A673 (cell line): ENCODE results near the gene EIF2B5. TPM values are rescaled to one million over a fixed set of nuclear protein-coding genes. Genes with fewer than 3 reads are reported as not detected.

ENCODE experiments used
- BruUV-seq: library from RNA; stranded (reverse); fragments of 400-500 nt; replicated peaks from 2 replicates; lab custom pipeline; 2021; lab: Mats Ljungman, UMichigan
- CTCF ChIA-PET: fragments of 300-600 bp; sonication (Branson Sonifier 250); formaldehyde crosslinking; loops from one replicate; lab custom pipeline; 2022; ENCODE audit warnings: antibody characterized with exemption; lab: Charles Lee
- POLR2A ChIA-PET: fragments of 300-600 bp; sonication (Branson Sonifier 250); formaldehyde crosslinking; loops from one replicate; lab custom pipeline; 2022; ENCODE audit warnings: antibody characterized with exemption; ENCODE audit not compliant: low non-redundant PET; lab: Charles Lee
- DNase-seq: peaks from one replicate; pipeline ENCODE4 v3.0.0-alpha.2; 2015; ENCODE audit warnings: low spot score
- H3K27ac ChIP-seq: fragments of 200-600 bp; sonication (generic); 2 replicates; pipeline ENCODE4 v1.5.1; 2016; ENCODE audit warnings: mixed run types, low read depth, mild to moderate bottlenecking, mixed read lengths, antibody characterized with exemption, low read length; ENCODE audit not compliant: poor library complexity, severe bottlenecking
- H3K27me3 ChIP-seq: fragments of 200-600 bp; sonication (generic); replicated peaks from 2 replicates; pipeline ENCODE4 v1.6.1; 2017; ENCODE audit warnings: mixed run types, low read depth, mild to moderate bottlenecking, mixed read lengths, antibody characterized with exemption, low read length; ENCODE audit not compliant: insufficient read depth, poor library complexity
- H3K36me3 ChIP-seq: fragments of 200-600 bp; sonication (generic); 2 replicates; pipeline ENCODE4 v1.6.1; 2016; ENCODE audit warnings: mixed run types, mild to moderate bottlenecking, mixed read lengths, antibody characterized with exemption, low read length; ENCODE audit not compliant: insufficient read depth, poor library complexity, severe bottlenecking
- H3K4me1 ChIP-seq: fragments of 200-600 bp; sonication (generic); 2 replicates; pipeline ENCODE4 v1.6.1; 2017; ENCODE audit warnings: mixed run types, mild to moderate bottlenecking, mixed read lengths, antibody characterized with exemption, low read length; ENCODE audit not compliant: insufficient read depth, poor library complexity, severe bottlenecking
- H3K4me3 ChIP-seq: fragments of 200-600 bp; sonication (generic); 2 replicates; pipeline ENCODE4 v1.5.1; 2016; ENCODE audit warnings: low read depth, mixed run types, mild to moderate bottlenecking, mixed read lengths, low read length; ENCODE audit not compliant: poor library complexity, severe bottlenecking
- H3K9me3 ChIP-seq: fragments of 200-600 bp; sonication (generic); 2 replicates; pipeline ENCODE4 v1.6.1; 2016; ENCODE audit warnings: mixed run types, low read depth, mild to moderate bottlenecking, mixed read lengths, antibody characterized with exemption, low read length; ENCODE audit not compliant: poor library complexity, severe bottlenecking
- CTCF ChIP-seq: fragments of 300-800, 200-600 bp; sonication (generic); conservative IDR thresholded peaks from 2 replicates; pipeline ENCODE4 v1.5.1; 2017; ENCODE audit warnings: low read depth, mild to moderate bottlenecking, antibody characterized with exemption, low read length, moderate library complexity, mixed read lengths
- EZH2 ChIP-seq: fragments of 200-600 bp; sonication (generic); IDR thresholded peaks from 2 replicates; pipeline ENCODE4 v1.6.1; 2017; ENCODE audit warnings: borderline replicate concordance, low read depth, mild to moderate bottlenecking, mixed read lengths, antibody characterized with exemption, low read length; ENCODE audit not compliant: poor library complexity, severe bottlenecking
- intact Hi-C: fragments of 100-400 bp; cut with micrococcal nuclease; formaldehyde crosslinking; loops from one replicate; pipeline ENCODE4 v1.10.0; 2022; ENCODE audit not compliant: unreplicated experiment
- total RNA-seq: library from RNA; stranded (reverse); gene quantifications from 2 replicates; pipeline ENCODE4 v1.2.3, GENCODE V29; 2021

Gene EIF2B5
- total RNA-seq, 1 experiment from 2014 or later, result 64.2 TPM

- no peak for TF ChIP-seq EZH2
- TF ChIP-seq CTCF, result no peak
- DNase-seq, result no peak
- H3K36me3 ChIP-seq, result peaks cover 71% of the 10 kb centered on the region
- peaks cover 9% of the 10 kb centered on the region for H3K4me1 ChIP-seq
- ChIA-PET POLR2A (no interaction called here), CTCF (interaction anchor here (0.5 kb wide), 1 partner anchor 293 kb away, joined by 6 read pairs; no protein-coding TSS in a partner anchor)
- H3K9me3 ChIP-seq, result no peaks in the 10 kb centered on the region
- BruUV-seq, result no TSS peak
- intact Hi-C loops, result no loop called here
- no peak overlapping the region for H3K27ac ChIP-seq
- H3K4me3 ChIP-seq, result no peak overlapping the region
- no peaks in the 10 kb centered on the region for H3K27me3 ChIP-seq
These were observed 52.9 kb downstream of the EIF2B5 start for GRCh38 chr3:184188080-184188479.

- POLR2A ChIA-PET, result no interaction called here
- no peaks in the 10 kb centered on the region for H3K9me3 ChIP-seq
- intact Hi-C loops, result no loop called here
- no peak overlapping the region for H3K4me3 ChIP-seq
- no TSS peak for BruUV-seq
- H3K27me3 ChIP-seq, result no peaks in the 10 kb centered on the region
- peaks cover 71% of the 10 kb centered on the region for H3K36me3 ChIP-seq
- TF ChIP-seq EZH2 (no peak), CTCF (no peak)
- peaks cover 9% of the 10 kb centered on the region for H3K4me1 ChIP-seq
- CTCF ChIA-PET, result no interaction called here
- H3K27ac ChIP-seq, result no peak overlapping the region
- no peak for DNase-seq
These were observed 54.3 kb downstream of the EIF2B5 start for GRCh38 chr3:184189421-184189820.

GRCh38 chr3:184192889-184193288 lies 57.7 kb downstream of the EIF2B5 start:
- ChIA-PET POLR2A (no interaction called here), CTCF (no interaction called here)
- H3K27ac ChIP-seq, result no peak overlapping the region
- DNase-seq, result no peak
- peaks cover 68% of the 10 kb centered on the region for H3K36me3 ChIP-seq
- TF ChIP-seq EZH2 (no peak), CTCF (no peak)
- intact Hi-C loops, result no loop called here
- no peaks in the 10 kb centered on the region for H3K27me3 ChIP-seq
- H3K4me1 ChIP-seq, result no peaks in the 10 kb centered on the region
- no peaks in the 10 kb centered on the region for H3K9me3 ChIP-seq
- H3K4me3 ChIP-seq, result no peak overlapping the region
- BruUV-seq, result no TSS peak
